GM23338 (cell line): Measurements from ENCODE around the gene PAIP1. TPM values are rescaled to one million over a fixed set of nuclear protein-coding genes. Genes with fewer than 3 reads are reported as not detected.
A peak's percentile ranks its signal among the peaks of the same experiment; 100 is the strongest.

Experiments used
- ATAC-seq: fragments of 200-7000 bp; cut with Tn5 transposase; 3 replicates; pipeline ENCODE4 v1.9.1; 2020
- DNase-seq: peaks from one replicate; pipeline ENCODE4 v3.0.0-alpha.2; 2015; ENCODE audit warnings: low spot score
- H2AFZ ChIP-seq: fragments of 200-600 bp; sonication (generic); 2 replicates; pipeline ENCODE4 v1.8.0; 2016; ENCODE audit warnings: antibody characterized with exemption, mild to moderate bottlenecking, moderate library complexity
- H3F3A ChIP-seq: fragments of 200-600 bp; sonication (generic); replicated peaks from 2 replicates; pipeline ENCODE4 v1.8.0; 2017; ENCODE audit warnings: antibody characterized with exemption, mixed run types, low read depth
- H3K27ac ChIP-seq: fragments of 200-600 bp; sonication (generic); 2 replicates; pipeline ENCODE4 v1.6.1; 2016; ENCODE audit warnings: low read depth
- H3K27me3 ChIP-seq: fragments of 200-600 bp; sonication (generic); 2 replicates; pipeline ENCODE4 v1.8.0; 2016; ENCODE audit warnings: mild to moderate bottlenecking, mixed run types, moderate library complexity; ENCODE audit not compliant: insufficient read depth
- H3K36me3 ChIP-seq: fragments of 200-600 bp; sonication (generic); 2 replicates; pipeline ENCODE4 v1.8.0; 2016; ENCODE audit warnings: mild to moderate bottlenecking; ENCODE audit not compliant: insufficient read depth
- H3K4me1 ChIP-seq: fragments of 200-600 bp; sonication (generic); 2 replicates; pipeline ENCODE4 v1.8.0; 2016; ENCODE audit warnings: mild to moderate bottlenecking, moderate library complexity; ENCODE audit not compliant: insufficient read depth
- H3K4me2 ChIP-seq: fragments of 200-600 bp; sonication (generic); 2 replicates; pipeline ENCODE4 v1.7.1; 2017; ENCODE audit warnings: mixed run types
- H3K4me3 ChIP-seq: fragments of 200-600 bp; sonication (generic); 2 replicates; pipeline ENCODE4 v1.6.1; 2016; ENCODE audit warnings: mixed run types
- H3K79me2 ChIP-seq: fragments of 200-600 bp; sonication (generic); replicated peaks from 2 replicates; pipeline ENCODE4 v1.8.0; 2017; ENCODE audit warnings: mild to moderate bottlenecking; ENCODE audit not compliant: insufficient read depth
- H3K9me2 ChIP-seq: fragments of 200-600 bp; sonication (generic); 2 replicates; pipeline ENCODE4 v1.8.0; 2017; ENCODE audit not compliant: insufficient read depth
- H4K20me1 ChIP-seq: fragments of 200-600 bp; sonication (generic); replicated peaks from 2 replicates; pipeline ENCODE4 v1.8.0; 2017; ENCODE audit warnings: mild to moderate bottlenecking; ENCODE audit not compliant: insufficient read depth
- H3K27ac Mint-ChIP-seq: 2 replicates; pipeline ENCODE4 v1.8.0; 2020; ENCODE audit warnings: inconsistent platforms, mild to moderate bottlenecking, moderate library complexity, mixed read lengths
- H3K27me3 Mint-ChIP-seq: 3 replicates; pipeline ENCODE4 v1.8.0; 2022; ENCODE audit warnings: low read depth, mild to moderate bottlenecking, moderate library complexity, mixed read lengths, inconsistent platforms; ENCODE audit not compliant: insufficient read depth, poor library complexity
- H3K36me3 Mint-ChIP-seq: 3 replicates; pipeline ENCODE4 v1.8.0; 2021; ENCODE audit warnings: low read depth, mild to moderate bottlenecking, inconsistent platforms, moderate library complexity, mixed read lengths
- H3K4me1 Mint-ChIP-seq: 3 replicates; pipeline ENCODE4 v1.8.0; 2020; ENCODE audit warnings: mild to moderate bottlenecking, inconsistent platforms, mixed read lengths
- H3K4me3 Mint-ChIP-seq: 3 replicates; pipeline ENCODE4 v1.8.0; 2021; ENCODE audit warnings: moderate library complexity, mild to moderate bottlenecking, inconsistent platforms, mixed read lengths
- H3K9me3 Mint-ChIP-seq: 3 replicates; pipeline ENCODE4 v1.8.0; 2020; ENCODE audit warnings: moderate library complexity, mild to moderate bottlenecking, inconsistent platforms, mixed read lengths
- CREB1 ChIP-seq: fragments of 250-450 bp; sonication (Bioruptor Pico); IDR thresholded peaks from 2 replicates; pipeline ENCODE4 v1.5.0; 2020; ENCODE audit warnings: low read depth, mild to moderate bottlenecking, moderate library complexity
- CTCF ChIP-seq, 2 experiments: fragments of 200-600 bp in 1 of 2; sonication (generic) in 1 of 2; conservative IDR thresholded peaks; 2 replicates each; pipeline versions ENCODE4 v1.5.1 to v1.6.1; 2016 to 2017; ENCODE audit warnings: antibody characterized with exemption in 2 of 2, low read depth in 2 of 2, mild to moderate bottlenecking in 2 of 2, moderate library complexity in 1 of 2
- ETS1 ChIP-seq: IDR thresholded peaks from 2 replicates; pipeline ENCODE4 v1.6.1; 2016; ENCODE audit warnings: antibody characterized with exemption
- EZH2 ChIP-seq: fragments of 200-600 bp; sonication (generic); IDR thresholded peaks from one replicate; pipeline ENCODE4 v1.8.0; 2017; ENCODE audit warnings: antibody characterized with exemption, mild to moderate bottlenecking, low read depth; ENCODE audit not compliant: unreplicated experiment
- EZH2phosphoT487 ChIP-seq: fragments of 200-600 bp; sonication (generic); IDR thresholded peaks from one replicate; pipeline ENCODE4 v1.8.1; 2018; ENCODE audit warnings: antibody characterized with exemption; ENCODE audit not compliant: unreplicated experiment
- JUNB ChIP-seq: IDR thresholded peaks from one replicate; pipeline ENCODE4 v1.6.1; 2016; ENCODE audit warnings: antibody characterized with exemption; ENCODE audit not compliant: unreplicated experiment
- NANOG ChIP-seq: IDR thresholded peaks from 2 replicates; pipeline ENCODE4 v1.6.1; 2016; ENCODE audit warnings: antibody characterized with exemption, borderline replicate concordance
- POLR2AphosphoS5 ChIP-seq: IDR thresholded peaks from 2 replicates; pipeline ENCODE4 v1.6.1; 2016; ENCODE audit warnings: antibody characterized with exemption, low read depth
- REST ChIP-seq: IDR thresholded peaks from one replicate; pipeline ENCODE4 v1.6.1; 2018; ENCODE audit warnings: antibody characterized with exemption; ENCODE audit not compliant: unreplicated experiment
- ZNF331 ChIP-seq: fragments of 250-450 bp; sonication (Bioruptor Pico); IDR thresholded peaks from 2 replicates; pipeline ENCODE4 v1.5.0; 2020; ENCODE audit warnings: low read depth, mild to moderate bottlenecking, moderate library complexity
- ZNF462 ChIP-seq: fragments of 250-450 bp; sonication (Bioruptor Pico); IDR thresholded peaks from 2 replicates; pipeline ENCODE4 v1.5.0; 2020; ENCODE audit warnings: mild to moderate bottlenecking, moderate library complexity
- polyA plus RNA-seq: library from polyadenylated mRNA; unstranded; fragments of >200 nt; fragmentation: Nextera tagmentation; extraction: Ambion mirVana; gene quantifications from 2 replicates; pipeline ENCODE4 v1.2.1, GENCODE V29; 2016
- total RNA-seq: library from RNA; depleted of rRNA; stranded (reverse); fragments of >200 nt; shearing (Covaris generic); gene quantifications from 2 replicates; pipeline ENCODE4 v1.2.3, GENCODE V29; 2014

PAIP1 gene
- total and polyA plus RNA-seq, 2 experiments from 2014 or later: 108 to 140 TPM

GRCh38 chr5:43485406-43485805, 71.5 kb downstream of the PAIP1 start:
- H3K4me1 ChIP-seq: peaks cover 13% of the 10 kb centered on the region
- no peak overlapping the region for H3K27ac ChIP-seq
- no peak overlapping the region for H2AFZ ChIP-seq
- H3K36me3 ChIP-seq: peaks cover 9% of the 10 kb centered on the region; the same call in 1 of the 2 replicates
- DNase-seq (no peak), ATAC-seq (no peak)
- no peaks in the 10 kb centered on the region for H3K27me3 ChIP-seq
- Mint-ChIP-seq H3K27ac (peak overlapping the region; percentile 60; the same call in 1 of the 2 replicates), H3K4me3 (no peak overlapping the region), H3K4me1 (peaks cover 10% of the 10 kb centered on the region; the same call in 2 of the 3 replicates), H3K27me3 (peaks cover 8% of the 10 kb centered on the region), H3K36me3 (peaks cover 15% of the 10 kb centered on the region; the same call in 2 of the 3 replicates), H3K9me3 (no peaks in the 10 kb centered on the region; the same call in 2 of the 3 replicates)
- no peak overlapping the region for H3K4me2 ChIP-seq
- H3K4me3 ChIP-seq: no peak overlapping the region
- H3K79me2 ChIP-seq: peaks cover 14% of the 10 kb centered on the region; the same call in 1 of the 2 replicates
- H3F3A ChIP-seq: no peaks in the 10 kb centered on the region
- no peak for TF ChIP-seq ZNF462 (CRISPR knock-in tag)
- no peak for TF ChIP-seq ZNF331 (CRISPR knock-in tag)
- no peak for TF ChIP-seq CTCF (conservative IDR thresholded peaks at IDR 0.05; ENCODE audit: low read depth in 2 of 2)
- no peak for TF ChIP-seq ETS1
- no peak for TF ChIP-seq EZH2
- no peak for TF ChIP-seq CREB1 (CRISPR knock-in tag)
- no peak for TF ChIP-seq POLR2AphosphoS5
- TF ChIP-seq NANOG: no peak
- no peak for TF ChIP-seq EZH2phosphoT487
- TF ChIP-seq REST: no peak
- no peak for TF ChIP-seq JUNB
- no peaks in the 10 kb centered on the region for H3K9me2 ChIP-seq
- H4K20me1 ChIP-seq: no peaks in the 10 kb centered on the region
